GM21390 (cell line): ENCODE measurements around the gene PTX4.

ENCODE experiments used
- ATAC-seq: cut with Tn5 transposase; IDR thresholded peaks from one replicate; pipeline ENCODE4 v1.9.1; 2021; ENCODE audit not compliant: unreplicated experiment

PTX4 gene

DNA sequence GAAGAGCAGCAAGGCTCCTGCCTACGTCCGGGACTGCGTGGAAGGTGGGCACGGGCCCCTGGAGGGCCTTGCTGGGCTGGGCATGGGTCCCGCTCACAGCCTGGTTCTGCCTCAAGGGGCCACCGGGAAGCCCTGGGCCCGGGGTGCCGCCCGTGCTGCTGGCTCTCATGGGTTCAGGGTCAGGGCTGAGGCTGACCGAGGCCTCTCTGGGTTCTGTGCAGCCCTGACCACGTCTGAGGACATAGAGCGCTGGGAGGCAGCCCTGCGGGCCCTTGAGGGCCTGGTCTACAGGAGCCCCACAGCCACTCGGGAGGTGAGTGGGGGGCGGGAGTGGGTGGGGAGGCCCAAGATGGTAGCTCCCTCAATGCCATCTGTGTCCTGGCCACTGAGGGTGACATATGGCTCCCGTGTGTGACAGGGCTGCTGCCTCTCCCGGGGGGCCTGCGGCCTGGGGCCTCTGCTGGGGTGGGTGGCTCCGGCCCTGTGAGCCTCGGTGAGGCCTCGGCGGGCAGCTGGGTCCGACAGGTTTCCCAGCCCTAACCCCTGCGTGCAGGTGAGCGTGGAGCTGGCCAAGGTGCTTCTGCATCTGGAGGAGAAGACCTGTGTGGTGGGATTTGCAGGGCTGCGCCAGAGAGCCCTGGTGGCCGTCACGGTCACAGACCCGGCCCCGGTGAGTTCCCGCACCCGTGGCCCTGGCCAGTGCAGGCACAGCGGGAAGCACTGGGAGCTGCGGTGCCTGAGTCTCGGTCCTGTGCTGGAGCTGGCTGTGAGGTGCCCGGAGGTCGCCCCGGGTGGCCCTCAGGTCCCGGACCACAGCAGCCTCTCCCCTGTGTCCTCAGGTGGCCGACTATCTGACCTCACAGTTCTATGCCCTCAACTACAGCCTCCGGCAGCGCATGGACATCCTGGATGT, 13.6 kb upstream of the PTX4 start:
- no peak for ATAC-seq

DNA sequence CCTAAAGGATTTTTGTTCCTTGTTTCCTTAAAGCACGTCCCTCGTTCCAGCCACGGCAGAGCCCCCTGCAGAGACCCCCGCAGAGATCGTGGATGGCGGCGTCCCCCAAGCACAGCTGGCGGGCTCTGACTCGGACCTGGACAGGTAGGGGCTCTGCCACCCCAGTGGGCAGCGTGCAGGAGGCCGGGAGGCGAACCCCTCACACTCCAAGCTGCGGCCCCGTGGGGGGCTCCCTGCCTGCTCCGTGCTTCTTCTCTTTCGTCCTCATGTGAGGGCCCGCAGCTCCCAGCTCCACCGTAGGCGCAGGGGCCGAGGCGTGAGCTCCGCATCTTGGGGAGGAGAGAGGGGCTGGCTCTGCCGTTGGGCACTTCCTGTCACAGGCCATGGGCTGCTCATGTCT, 12.9 kb upstream of the PTX4 start:
- ATAC-seq: no peak

DNA sequence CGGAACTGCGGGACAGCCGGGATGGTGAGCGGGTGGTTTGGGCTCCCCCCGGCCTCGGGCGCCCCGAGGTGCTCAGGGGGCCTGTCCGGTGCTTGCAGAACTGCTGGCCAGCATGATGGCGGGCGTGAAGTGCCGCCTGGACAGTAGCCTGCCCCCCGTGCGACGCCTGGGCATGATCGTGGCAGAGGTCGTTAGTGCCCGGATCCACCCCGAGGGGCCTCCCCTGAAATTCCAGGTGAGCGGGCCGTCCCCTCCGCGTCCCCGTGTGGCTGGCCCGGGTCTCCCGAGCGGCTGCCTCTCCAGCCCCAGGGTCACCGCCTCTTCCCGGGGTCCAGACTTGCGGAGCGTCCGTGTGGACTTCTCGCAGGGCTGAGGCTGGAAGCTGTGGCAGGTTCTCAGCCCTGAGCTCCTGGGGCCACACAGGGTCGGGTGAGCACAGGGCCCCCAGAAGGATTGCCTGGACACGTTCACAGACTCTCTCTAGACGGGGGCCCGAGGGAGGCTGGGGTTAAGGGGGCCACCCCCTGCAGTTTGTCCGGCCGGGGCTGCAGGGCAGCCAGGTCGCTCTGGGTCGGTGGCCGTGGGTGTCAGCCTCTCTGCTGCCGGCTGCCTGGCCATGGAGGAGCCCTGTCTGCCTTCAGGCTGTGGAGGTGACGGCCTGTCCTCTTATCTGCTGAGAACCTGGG, 11.9 kb upstream of the PTX4 start:
- ATAC-seq: no peak

DNA sequence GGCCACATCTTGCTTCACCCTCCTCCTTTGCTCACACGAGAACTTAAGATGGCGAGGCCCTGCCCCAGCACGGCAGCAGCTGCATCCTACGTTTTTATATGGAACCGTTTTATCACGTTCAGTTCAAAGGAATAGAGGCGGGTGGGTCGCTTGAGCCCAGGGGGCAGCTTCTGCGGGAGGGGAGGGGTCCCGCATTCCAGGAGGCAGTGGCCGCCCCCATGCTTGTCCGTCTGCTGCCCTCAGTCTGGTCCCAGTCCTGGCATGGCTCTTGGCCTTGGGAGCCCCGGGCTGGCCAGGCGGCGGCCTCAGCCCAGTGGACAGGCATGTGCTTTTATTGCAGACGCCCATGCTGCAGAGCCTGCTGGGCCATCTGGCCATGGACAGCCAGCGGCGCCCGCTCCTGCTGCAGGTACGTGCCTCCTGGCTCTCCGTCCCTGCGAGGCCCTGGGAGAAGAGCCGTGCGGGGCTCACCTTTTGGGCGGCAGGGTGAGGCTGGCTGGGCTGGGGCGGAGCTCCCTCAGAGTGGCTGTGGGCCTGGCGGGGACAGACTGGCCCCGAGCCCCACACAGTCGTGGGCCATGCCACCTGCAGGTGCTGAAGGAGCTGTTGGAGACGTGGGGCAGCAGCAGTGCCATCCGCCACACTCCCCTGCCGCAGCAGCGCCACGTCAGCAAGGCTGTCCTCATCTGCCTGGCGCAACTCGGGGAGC, 11.2 kb upstream of the PTX4 start:
- ATAC-seq: no peak

DNA sequence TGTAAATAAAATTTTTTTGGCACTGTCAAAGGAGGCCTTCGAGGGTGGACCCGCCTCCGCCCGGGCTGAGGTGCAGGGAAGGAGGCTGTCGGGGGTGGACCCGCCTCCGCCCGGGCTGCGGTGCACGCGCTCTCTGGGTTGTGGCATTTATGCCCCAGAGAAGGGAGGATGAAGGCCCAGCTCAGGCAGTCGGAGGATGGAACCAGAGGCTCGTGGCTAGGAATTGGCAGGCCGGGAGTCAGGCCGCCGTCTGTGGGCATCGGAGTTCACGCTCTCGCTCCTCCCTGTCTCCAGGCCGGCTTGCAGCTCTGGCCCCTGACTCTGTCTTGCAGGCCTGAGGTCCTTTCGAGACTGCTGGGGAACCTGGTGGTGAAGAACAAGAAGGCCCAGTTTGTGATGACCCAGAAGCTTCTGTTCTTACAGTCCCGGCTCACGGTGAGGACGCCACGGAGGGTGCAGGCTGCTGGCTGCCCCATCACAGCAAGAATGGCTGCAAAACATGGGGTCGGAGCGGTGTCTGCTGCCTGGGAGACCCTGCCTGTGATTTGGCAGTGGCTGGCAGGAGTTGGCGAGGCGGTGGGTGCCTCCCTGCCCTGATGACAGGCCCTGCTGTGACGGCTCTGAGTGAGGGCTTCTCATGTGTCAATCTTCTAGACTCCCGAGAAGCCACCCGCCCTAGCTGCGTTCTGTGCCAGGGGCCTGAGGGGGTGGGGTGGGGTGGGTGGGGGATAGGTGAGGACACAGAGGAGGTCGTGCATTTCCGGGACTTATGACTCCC, 10.3 kb upstream of the PTX4 start:
- no peak for ATAC-seq

DNA sequence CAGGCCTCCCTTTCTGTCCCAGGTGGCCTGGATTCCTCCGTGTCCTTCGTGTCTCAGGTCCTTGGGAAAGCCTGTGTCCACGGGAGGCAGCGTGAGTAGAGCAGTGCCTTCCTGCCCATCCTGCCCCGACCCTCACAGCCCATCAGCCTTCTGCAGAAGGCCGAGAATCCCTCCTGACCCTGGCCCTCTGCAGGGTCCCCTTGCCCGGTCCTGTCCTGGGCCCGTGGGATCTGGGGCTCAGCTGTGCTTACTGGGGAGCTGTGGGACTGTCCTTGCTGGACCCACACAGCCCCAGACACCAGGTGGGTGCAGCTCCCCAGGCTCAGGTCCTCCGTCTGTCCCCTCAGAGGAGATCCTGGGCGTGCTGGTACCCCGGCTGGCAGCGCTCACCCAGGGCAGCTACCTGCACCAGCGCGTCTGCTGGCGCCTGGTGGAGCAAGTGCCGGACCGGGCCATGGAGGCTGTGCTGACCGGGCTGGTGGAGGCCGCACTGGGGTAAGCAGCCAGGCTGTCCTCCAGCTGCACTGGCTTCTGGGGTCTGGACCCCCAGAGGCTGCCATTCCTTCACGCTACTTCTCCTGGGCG, 8.4 kb upstream of the PTX4 start:
- no peak for ATAC-seq

DNA sequence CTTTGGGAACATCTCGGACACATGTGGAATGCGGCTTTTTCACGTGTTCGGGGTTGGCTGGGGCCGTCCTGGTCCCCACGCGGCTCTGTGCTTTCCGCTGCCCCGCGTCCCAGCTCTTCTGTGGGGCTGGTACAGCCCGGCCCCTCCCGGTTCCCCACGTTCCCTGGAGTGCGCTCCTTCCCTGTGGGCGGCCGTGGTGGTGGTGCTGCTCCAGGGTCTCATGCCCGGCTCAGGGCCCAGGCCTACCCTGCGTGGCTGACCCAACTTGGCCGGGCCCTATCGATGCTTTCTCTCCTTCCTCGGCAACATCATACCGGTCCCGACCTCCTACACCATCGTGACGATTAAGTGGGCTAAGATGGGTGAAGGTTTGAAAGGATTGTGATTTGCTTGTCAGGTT, 7.7 kb upstream of the PTX4 start:
- ATAC-seq: no peak

DNA sequence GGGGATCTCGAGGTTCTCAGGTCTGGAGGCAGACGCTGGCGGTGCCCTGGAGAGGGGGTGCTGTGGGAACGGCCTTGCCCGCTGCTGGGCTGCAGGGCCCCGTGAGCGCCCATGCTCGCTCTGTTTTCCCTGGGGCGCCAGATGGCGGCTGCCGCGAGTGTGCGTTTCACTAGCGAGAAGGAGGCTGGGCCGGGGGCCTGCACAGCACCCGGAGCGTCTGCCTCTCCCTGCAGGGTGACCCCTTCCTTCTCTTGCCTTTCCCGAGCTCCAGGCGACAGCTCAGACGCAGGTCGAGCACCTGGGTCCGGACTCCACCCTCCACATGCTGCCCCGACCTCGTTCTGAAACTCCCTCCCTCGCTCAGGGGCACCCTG, 7.1 kb upstream of the PTX4 start:
- no peak for ATAC-seq

DNA sequence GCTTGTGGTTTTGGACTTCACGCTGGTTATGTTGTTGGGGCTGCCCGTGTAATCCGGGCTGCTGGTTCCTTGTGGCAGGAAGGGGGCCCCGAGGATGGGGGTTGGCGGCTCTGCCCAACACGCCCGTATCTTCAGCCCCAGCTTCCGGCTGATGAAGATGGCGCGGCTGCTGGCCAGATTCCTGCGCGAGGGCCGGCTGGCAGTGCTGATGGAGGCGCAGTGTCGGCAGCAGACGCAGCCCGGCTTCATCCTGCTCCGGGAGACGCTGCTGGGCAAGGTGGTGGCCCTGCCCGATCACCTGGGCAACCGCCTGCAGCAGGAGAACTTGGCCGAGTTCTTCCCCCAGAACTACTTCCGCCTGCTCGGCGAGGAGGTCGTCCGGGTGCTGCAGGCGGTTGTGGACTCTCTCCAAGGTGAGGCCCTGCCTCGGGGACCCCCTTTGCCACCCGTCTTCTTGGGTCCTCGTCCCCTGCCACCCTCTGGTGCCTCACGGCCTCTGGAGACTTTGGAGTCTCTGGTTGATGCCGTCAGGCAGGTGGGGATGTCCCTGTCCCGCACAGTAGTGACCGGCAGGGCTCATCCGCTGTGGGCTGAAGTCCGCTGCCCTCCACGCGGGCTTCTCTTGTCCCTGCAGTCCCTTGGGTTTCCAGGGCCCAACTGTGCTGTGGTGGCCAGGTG, 6.6 kb upstream of the PTX4 start:
- no peak for ATAC-seq

DNA sequence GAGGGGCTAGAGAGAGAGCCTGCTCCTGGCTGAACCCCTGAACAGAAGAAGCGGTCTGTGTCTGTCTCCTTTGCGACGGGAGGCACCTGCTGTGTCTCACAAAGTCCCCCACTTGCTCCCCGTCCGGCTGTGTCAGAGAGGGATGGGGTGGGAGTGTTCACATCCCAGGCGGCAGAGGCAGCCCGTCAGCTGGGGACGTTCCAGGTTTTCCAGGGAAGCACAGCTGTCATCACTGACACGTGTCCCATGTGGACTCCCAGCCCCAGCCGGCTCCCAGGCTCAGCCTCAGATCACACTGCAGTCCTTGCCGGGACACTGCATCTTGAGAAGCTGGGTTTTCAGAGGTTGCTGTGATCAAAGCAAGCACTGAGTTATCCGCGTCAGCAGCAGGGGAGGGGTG, 6.0 kb upstream of the PTX4 start:
- ATAC-seq: no peak

DNA sequence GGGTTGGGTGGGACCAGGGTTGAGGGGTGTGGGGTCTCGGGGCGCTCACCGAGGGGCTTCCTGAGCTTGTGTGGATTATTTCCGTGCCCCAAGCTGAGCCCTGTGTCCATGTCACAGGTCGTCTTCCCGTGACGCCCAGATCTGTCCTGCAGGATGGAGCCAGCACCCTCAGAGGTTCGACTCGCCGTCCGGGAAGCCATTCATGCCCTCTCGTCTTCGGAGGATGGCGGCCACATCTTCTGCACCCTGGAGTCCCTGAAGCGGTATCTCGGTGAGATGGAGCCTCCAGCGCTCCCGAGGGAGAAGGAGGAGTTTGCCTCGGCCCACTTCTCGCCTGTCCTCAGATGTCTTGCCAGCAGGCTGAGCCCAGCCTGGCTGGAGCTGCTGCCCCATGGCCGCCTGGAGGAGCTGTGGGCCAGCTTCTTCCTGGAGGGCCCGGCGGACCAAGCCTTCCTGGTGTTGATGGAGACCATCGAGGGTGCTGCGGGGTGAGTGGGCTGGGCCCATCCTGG, 5.4 kb upstream of the PTX4 start:
- no peak for ATAC-seq

DNA sequence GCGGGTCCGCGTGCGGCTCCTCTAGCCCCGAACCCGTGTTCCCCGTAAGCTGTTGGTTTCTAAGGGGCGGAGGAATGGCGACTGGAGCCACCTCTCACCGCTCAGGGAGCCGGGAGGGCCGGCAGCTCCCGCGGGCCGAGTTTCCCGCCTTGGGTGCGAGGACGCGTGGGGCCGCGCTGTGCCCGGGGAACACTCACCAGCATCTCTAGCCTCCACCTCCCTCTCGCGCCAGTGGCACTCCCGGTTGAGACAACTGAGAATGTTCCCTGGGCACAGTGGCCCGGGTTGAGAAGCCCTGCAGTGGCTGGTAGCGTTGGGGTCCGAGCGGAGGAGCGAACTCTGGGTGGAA, 5.0 kb upstream of the PTX4 start:
- ATAC-seq: no peak

DNA sequence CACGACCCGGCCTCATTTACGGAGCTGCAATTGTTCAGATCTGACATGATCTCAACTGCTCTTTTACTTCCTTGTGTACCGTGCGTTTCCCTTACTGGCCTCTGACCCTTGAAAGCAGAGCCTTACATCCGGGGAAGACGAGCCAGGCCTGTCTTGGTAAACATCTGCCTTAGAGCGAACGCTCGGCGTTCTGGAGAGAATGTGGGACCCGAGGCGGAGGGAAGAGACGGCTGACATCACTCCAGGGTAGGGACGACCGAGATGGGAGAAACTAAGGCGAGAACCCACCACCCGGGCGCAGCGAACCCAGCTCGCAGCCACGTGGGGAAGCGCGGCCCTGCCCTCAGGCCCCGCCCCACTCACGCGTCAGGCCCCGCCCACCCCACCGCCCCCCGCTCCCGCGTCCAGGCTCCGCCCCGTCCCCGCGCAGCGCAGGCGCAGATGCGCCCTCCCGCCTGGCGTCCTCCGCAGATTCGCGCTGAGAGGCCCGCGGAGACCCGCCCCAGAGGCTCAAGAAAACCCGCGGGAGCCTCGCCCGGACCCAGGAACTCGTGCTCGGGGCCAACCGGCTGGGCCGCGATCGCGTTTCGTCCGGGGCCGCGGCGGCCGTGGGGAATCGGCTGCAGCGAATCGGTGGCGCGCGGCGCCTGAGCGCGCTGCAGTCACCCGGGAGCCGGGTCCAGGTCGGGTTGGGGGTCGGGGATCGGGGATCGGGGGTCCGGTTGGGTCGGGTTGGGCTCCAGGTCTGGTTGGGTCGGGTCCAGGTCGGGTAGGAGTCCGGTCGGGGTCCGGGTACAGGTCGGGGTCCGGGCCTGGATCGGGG, 4.4 kb upstream of the PTX4 start, which contains the start of gene TELO2:
TSS of gene TELO2 (plus strand) at position 438 of the 823 bp plus-strand sequence. CDS start 922 bp downstream, outside the sequence.
- no peak for ATAC-seq

DNA sequence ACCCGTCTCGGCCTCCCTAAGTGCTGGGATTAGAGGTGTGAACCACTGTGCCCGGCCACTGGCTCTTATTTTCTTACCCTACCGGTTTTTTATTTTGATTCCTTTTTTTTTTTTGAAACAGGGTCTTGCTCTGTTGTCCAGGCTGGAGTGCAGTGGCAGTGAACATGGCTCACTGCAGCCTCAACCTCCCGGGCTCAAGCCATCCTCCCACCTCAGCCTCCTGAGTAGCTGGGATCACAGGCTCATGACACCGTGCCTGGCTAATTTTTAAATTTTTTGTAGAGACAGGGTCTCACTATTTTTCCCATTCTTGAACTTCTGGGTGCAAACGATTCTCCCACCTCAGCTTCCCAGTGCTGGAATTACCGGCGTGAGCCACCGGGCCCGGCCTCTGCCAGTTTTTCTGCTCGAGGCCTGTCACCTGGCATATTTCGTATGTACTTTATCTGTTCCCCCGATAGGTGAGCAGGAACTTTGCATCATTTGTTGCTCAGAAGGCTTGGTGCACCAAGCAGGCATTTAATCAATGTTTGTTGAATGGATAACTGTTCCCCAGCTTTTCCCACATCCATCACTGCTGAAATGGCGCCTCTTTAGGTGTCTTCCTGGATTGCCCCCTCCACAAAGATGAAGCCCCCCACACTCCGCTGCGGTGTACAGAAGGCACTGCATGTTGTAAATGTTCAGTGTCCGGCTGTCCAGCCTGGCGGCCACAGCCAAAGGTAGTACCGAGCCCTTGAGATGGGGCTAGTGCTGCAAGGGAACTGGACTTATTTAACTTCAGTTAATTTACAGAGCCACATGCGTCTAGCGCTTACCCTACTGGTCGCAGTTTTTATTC, 3.6 kb upstream of the PTX4 start:
- no peak for ATAC-seq

DNA sequence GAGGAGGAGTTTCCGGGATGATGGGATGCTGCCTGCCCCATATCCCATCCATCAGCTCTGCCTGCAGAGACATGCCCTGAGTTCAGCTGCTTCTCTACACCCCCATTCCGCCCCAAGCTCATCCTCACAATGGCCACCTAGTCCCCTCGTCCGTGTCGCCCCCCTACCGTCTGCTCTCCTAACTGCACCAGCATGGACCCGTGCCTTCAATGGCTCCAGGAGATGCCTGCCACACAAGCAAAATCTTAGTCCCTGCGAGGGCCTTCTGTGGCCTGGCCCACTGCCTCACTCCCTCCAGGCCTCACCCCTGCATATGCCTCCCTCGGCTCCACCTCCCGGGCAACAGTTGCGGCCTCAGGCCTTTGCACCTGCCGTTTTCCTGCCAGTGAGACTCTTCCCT, 2.6 kb upstream of the PTX4 start:
- ATAC-seq: no peak

DNA sequence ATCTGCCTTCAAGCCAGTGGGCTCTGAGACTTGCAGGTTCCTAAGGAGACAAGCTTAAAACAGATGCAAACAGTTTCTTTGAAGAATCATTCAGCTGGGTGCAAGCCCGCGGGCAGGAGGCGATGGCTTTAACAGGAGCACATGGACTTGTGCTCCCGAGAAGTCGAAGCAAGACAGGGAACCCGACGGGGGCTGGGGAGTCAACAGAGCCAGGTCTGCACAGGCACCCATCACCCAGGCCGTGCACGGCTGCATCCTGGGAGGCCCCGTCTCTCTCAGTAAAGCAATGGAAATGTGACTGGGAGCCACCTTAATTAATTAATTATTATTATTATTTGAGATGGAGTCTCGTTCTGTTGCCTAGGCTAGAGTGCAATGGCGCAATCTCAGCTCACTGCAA, 333 bp upstream of the PTX4 start:
- ATAC-seq: no peak

DNA sequence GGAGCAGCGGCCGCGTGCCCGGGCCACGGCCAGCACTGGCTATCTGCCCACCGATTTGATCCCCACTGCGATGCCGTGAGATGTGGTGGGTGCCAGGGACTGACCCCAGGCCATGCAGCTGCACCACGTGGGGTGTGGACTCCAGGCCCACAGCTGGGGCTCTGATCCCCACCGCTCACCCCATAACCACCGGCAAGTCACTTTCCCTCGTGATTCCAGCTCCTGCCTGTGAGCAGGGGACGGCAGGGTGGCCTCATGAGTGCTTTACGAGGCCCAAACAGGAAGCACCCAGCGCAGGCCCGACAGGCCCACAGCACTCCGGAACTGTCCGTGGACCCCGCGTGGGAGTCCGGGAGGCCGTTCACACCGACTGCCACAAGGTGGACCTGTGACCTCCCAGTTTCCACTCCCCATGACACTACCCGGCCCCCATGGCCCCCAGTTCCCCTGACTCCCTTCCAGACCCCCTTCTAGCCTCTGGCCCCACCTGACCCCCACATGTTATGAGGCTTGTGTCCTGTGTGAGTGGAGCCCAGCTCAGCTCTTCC, 616 bp downstream of the PTX4 start:
- ATAC-seq: no peak
